RPMI7951 (cell line): ENCODE measurements around the gene ZNF224. TPM values are rescaled to one million over a fixed set of nuclear protein-coding genes. Genes with fewer than 3 reads are reported as not detected.

ENCODE experiments used
- DNase-seq: peaks from one replicate; pipeline ENCODE4 v3.0.0-alpha.2; 2012; ENCODE audit warnings: low read depth
- total RNA-seq: library from RNA; depleted of rRNA; stranded (reverse); fragments of >200 nt; shearing (Covaris generic); gene quantifications from 2 replicates; pipeline ENCODE4 v1.2.3, GENCODE V29; 2014; rRNA removed

ZNF224 gene
- 13.2 and 15.7 TPM in 2 replicates for total RNA-seq

- DNase-seq: peak; percentile 95
Measured at GRCh38 chr19:44093931-44094765, at the start of gene ZNF224. Gene ZNF224, plus strand, starts transcription at chr19:44094361. Its CDS starts 3,513 bp downstream, at chr19:44097874.

GRCh38 chr19:44050740-44051649 lies 43.2 kb upstream of the ZNF224 start:
- DNase-seq: peak; percentile 23

- DNase-seq: peak; percentile 96
Measured at GRCh38 chr19:44051650-44052402, 42.3 kb upstream of the ZNF224 start, which contains the start of gene ZNF223. Gene ZNF223, plus strand, starts transcription at chr19:44052036. Its CDS starts 3,141 bp downstream, at chr19:44055177.

- DNase-seq: no peak
Measured at GRCh38 chr19:44055870-44056269, 38.3 kb upstream of the ZNF224 start.

GRCh38 chr19:44059229-44059628 lies 34.9 kb upstream of the ZNF224 start:
- DNase-seq: no peak

- DNase-seq: no peak
Measured at GRCh38 chr19:44061038-44061437, 33.1 kb upstream of the ZNF224 start.

- no peak for DNase-seq
Measured at GRCh38 chr19:44066305-44066704, 27.9 kb upstream of the ZNF224 start.

- no peak for DNase-seq
Measured at GRCh38 chr19:44069415-44069814, 24.7 kb upstream of the ZNF224 start.

- DNase-seq: peak; percentile 95
Measured at GRCh38 chr19:44071824-44072542, 22.2 kb upstream of the ZNF224 start, which contains the start of gene ZNF284. Gene ZNF284, plus strand, starts transcription at chr19:44072159. Its CDS starts 4,231 bp downstream, at chr19:44076390.

- peak; percentile 20 for DNase-seq
Measured at GRCh38 chr19:44072543-44073401, 21.4 kb upstream of the ZNF224 start.

- no peak for DNase-seq
Measured at GRCh38 chr19:44076325-44076724, 17.8 kb upstream of the ZNF224 start.

GRCh38 chr19:44092108-44092507 lies 2.1 kb upstream of the ZNF224 start:
- DNase-seq: no peak

GRCh38 chr19:44107751-44108150 lies 13.6 kb downstream of the ZNF224 start:
- DNase-seq: no peak

- no peak for DNase-seq
Measured at GRCh38 chr19:44109458-44109857, 15.3 kb downstream of the ZNF224 start.

- peak; percentile 75 for DNase-seq
Measured at GRCh38 chr19:44111910-44112463, 17.8 kb downstream of the ZNF224 start.

GRCh38 chr19:44112802-44113137 lies 18.6 kb downstream of the ZNF224 start:
- DNase-seq: no peak

GRCh38 chr19:44113138-44113783 lies 19.1 kb downstream of the ZNF224 start, which contains the start of gene ZNF225:
Gene ZNF225, plus strand, starts transcription at chr19:44113399. Its CDS starts 2,429 bp downstream, at chr19:44115828.
- DNase-seq: peak; percentile 99

GRCh38 chr19:44113784-44114390 lies 19.7 kb downstream of the ZNF224 start:
- DNase-seq: no peak
